OCI-LY7 (cell line): ENCODE measurements around the gene COL15A1. TPM values are rescaled to one million over a fixed set of nuclear protein-coding genes. Genes with fewer than 3 reads are reported as not detected.

Experiments
- BruUV-seq: library from RNA; stranded (reverse); fragments of 400-500 nt; replicated peaks from 2 replicates; lab custom pipeline; 2021; lab: Mats Ljungman, UMichigan
- CTCF ChIA-PET: fragments of 300-600 bp; sonication (Branson Sonifier 250); formaldehyde crosslinking; loops from one replicate; lab custom pipeline; 2022; ENCODE audit warnings: antibody characterized with exemption; ENCODE audit not compliant: unreplicated experiment; lab: Charles Lee
- POLR2A ChIA-PET: fragments of 300-600 bp; sonication (Branson Sonifier 250); formaldehyde crosslinking; loops from one replicate; lab custom pipeline; 2022; ENCODE audit warnings: antibody characterized with exemption; lab: Charles Lee
- DNase-seq: peaks from one replicate; pipeline ENCODE4 v3.0.0-alpha.2; 2015; ENCODE audit warnings: low spot score
- H2AFZ ChIP-seq: fragments of 200-600 bp; sonication (generic), shearing (Covaris generic); 2 replicates; pipeline ENCODE4 v1.6.1; 2014; ENCODE audit warnings: mild to moderate bottlenecking, antibody characterized with exemption, low read length, moderate library complexity
- H3K27ac ChIP-seq: fragments of 200-600 bp; sonication (generic); 2 replicates; pipeline ENCODE4 v1.5.1; 2014; ENCODE audit warnings: mixed run types, low read depth, mild to moderate bottlenecking, moderate library complexity, low read length, inconsistent platforms; ENCODE audit not compliant: poor library complexity, severe bottlenecking
- H3K36me3 ChIP-seq: fragments of 200-600 bp; sonication (generic); 2 replicates; pipeline ENCODE4 v1.6.1; 2014; ENCODE audit warnings: mild to moderate bottlenecking, antibody characterized with exemption, low read length, moderate library complexity, mixed read lengths; ENCODE audit not compliant: insufficient read depth
- H3K4me1 ChIP-seq: fragments of 200-600 bp; sonication (generic); 2 replicates; pipeline ENCODE4 v1.5.1; 2014; ENCODE audit warnings: mild to moderate bottlenecking, low read length; ENCODE audit not compliant: insufficient read depth, poor library complexity, severe bottlenecking
- H3K4me2 ChIP-seq: fragments of 200-600 bp; sonication (generic); 2 replicates; pipeline ENCODE4 v1.6.1; 2014; ENCODE audit warnings: mild to moderate bottlenecking, low read length
- H3K4me3 ChIP-seq: fragments of 200-600 bp; sonication (generic); 2 replicates; pipeline ENCODE4 v1.5.1; 2014; ENCODE audit warnings: mild to moderate bottlenecking, low read depth, low read length; ENCODE audit not compliant: poor library complexity, severe bottlenecking
- H3K79me2 ChIP-seq: fragments of 200-600 bp; sonication (generic); 2 replicates; pipeline ENCODE4 v1.6.1; 2016; ENCODE audit warnings: low read depth, mild to moderate bottlenecking, low read length, moderate library complexity, mixed read lengths; ENCODE audit not compliant: insufficient read depth
- H3K9me2 ChIP-seq: fragments of 200-600 bp; sonication (generic); 2 replicates; pipeline ENCODE4 v1.6.1; 2016; ENCODE audit warnings: mild to moderate bottlenecking, low read length, mixed read lengths; ENCODE audit not compliant: insufficient read depth
- H3K9me3 ChIP-seq: fragments of 200-600 bp; sonication (generic); 2 replicates; pipeline ENCODE4 v1.6.1; 2014; ENCODE audit warnings: mild to moderate bottlenecking, mixed run types, low read length, mixed read lengths
- H4K20me1 ChIP-seq: fragments of 200-600 bp; sonication (generic); 2 replicates; pipeline ENCODE4 v1.6.1; 2014; ENCODE audit warnings: mild to moderate bottlenecking, antibody characterized with exemption, low read length, moderate library complexity, mixed read lengths; ENCODE audit not compliant: insufficient read depth
- EZH2phosphoT487 ChIP-seq: fragments of 200-600 bp; sonication (generic); IDR thresholded peaks from 2 replicates; pipeline ENCODE4 v1.6.1; 2018; ENCODE audit warnings: low read depth, borderline replicate concordance, mild to moderate bottlenecking, mixed run types, antibody characterized with exemption, low read length, moderate library complexity, mixed read lengths
- intact Hi-C: fragments of 100-400 bp; cut with micrococcal nuclease; formaldehyde crosslinking; loops from one replicate; pipeline ENCODE4 v1.10.0; 2022; ENCODE audit not compliant: unreplicated experiment
- total RNA-seq, 2 experiments: library from RNA; depleted of rRNA in 1 of 2; stranded (reverse); fragments of >200 nt in 1 of 2; shearing (Covaris generic) in 1 of 2; gene quantifications; 2 replicates each; pipeline ENCODE4 v1.2.3, GENCODE V29; 2014 to 2022
- TF ChIP-seq, protein P1 (sequence below): fragments of 200-600 bp; sonication (generic); conservative IDR thresholded peaks from 2 replicates; pipeline ENCODE4 v1.5.1; 2014; ENCODE audit warnings: mild to moderate bottlenecking, antibody characterized with exemption, low read length, moderate library complexity, mixed read lengths

COL15A1 gene
- total RNA-seq, 2 experiments from 2014 or later, result not detected

DNA sequence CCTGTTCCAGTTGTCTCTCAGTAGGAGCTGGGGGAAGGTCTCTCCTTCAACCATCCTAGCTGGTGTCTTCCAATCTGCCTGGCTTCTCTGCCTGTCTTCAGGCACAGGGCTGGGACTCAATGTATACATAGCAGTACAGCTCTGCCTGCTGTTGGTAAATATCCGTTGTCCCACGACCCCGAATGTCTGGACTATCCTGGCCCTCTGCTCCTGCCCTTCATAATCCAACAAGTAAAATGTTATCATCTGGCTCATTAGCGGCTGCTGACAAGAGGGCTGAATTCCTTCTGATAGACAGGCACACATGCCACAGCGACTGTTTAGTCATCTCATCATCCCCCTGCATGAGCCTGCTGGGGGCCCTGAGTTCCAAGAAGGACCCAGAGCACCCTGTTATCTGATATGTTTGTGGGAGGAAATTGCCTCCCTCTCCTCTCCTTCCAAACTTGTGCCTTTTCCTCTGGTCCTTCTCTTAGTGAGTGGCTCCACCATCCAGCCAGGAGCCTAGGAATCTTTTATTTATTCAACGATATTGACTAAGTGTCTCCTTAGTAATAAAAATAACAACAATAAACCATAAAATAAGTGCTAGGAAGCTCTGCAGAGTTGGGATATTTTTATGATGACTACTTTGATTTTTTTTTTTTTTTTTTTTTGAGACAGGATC is 131.7 kb downstream of the COL15A1 start:
- no peak for DNase-seq
- Histone ChIP-seq H3K9me2 (no peaks in the 10 kb centered on the region), H3K9me3 (no peaks in the 10 kb centered on the region), H2AFZ (no peak overlapping the region), H3K36me3 (no peaks in the 10 kb centered on the region), H3K4me1 (peaks cover 8% of the 10 kb centered on the region), H3K4me2 (no peak overlapping the region), H4K20me1 (no peaks in the 10 kb centered on the region), H3K4me3 (no peak overlapping the region), H3K79me2 (no peaks in the 10 kb centered on the region), H3K27ac (no peak overlapping the region)
- POLR2A ChIA-PET, result interaction anchor here (0.8 kb wide), 1 partner anchor 16 kb away, joined by 3 read pairs; no protein-coding TSS in a partner anchor
- BruUV-seq, result no TSS peak
- TF ChIP-seq, protein P1, sequence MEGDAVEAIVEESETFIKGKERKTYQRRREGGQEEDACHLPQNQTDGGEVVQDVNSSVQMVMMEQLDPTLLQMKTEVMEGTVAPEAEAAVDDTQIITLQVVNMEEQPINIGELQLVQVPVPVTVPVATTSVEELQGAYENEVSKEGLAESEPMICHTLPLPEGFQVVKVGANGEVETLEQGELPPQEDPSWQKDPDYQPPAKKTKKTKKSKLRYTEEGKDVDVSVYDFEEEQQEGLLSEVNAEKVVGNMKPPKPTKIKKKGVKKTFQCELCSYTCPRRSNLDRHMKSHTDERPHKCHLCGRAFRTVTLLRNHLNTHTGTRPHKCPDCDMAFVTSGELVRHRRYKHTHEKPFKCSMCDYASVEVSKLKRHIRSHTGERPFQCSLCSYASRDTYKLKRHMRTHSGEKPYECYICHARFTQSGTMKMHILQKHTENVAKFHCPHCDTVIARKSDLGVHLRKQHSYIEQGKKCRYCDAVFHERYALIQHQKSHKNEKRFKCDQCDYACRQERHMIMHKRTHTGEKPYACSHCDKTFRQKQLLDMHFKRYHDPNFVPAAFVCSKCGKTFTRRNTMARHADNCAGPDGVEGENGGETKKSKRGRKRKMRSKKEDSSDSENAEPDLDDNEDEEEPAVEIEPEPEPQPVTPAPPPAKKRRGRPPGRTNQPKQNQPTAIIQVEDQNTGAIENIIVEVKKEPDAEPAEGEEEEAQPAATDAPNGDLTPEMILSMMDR, result no peak
- no peak for TF ChIP-seq EZH2phosphoT487
- intact Hi-C loops, result no loop called here
- CTCF ChIA-PET, result no interaction called here

DNA sequence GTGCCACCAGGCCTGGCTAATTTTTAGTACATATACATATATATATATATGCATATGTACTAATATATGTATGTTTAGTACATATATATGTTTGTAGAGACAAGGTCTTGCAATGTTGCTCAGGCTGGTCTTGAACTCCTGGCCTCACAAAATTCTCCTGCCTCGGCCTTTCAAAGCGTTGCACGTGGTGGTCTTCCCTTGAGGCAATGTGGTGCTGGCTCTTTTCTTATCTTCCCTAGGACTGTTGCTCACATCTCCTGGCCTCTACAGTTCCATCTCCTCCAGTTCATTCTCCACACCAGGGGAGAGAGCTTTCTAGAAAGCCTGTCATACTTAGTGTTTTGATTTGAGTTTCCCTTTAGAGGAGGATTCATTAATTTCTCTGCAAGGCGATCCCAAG is 132.3 kb downstream of the COL15A1 start:
- H3K79me2 ChIP-seq, result no peaks in the 10 kb centered on the region
- H3K4me2 ChIP-seq, result no peak overlapping the region
- H3K9me3 ChIP-seq, result no peaks in the 10 kb centered on the region
- no peak overlapping the region for H3K27ac ChIP-seq
- peaks cover 8% of the 10 kb centered on the region for H3K4me1 ChIP-seq
- H3K36me3 ChIP-seq, result no peaks in the 10 kb centered on the region
- H2AFZ ChIP-seq, result no peak overlapping the region; the same call in 1 of the 2 replicates
- no peak overlapping the region for H3K4me3 ChIP-seq
- TF ChIP-seq, protein P1, result no peak
- TF ChIP-seq EZH2phosphoT487, result no peak
- ChIA-PET CTCF (no interaction called here), POLR2A (no interaction called here)
- H3K9me2 ChIP-seq, result no peaks in the 10 kb centered on the region
- no TSS peak for BruUV-seq
- no peak for DNase-seq
- no peaks in the 10 kb centered on the region for H4K20me1 ChIP-seq
- intact Hi-C loops, result no loop called here

DNA sequence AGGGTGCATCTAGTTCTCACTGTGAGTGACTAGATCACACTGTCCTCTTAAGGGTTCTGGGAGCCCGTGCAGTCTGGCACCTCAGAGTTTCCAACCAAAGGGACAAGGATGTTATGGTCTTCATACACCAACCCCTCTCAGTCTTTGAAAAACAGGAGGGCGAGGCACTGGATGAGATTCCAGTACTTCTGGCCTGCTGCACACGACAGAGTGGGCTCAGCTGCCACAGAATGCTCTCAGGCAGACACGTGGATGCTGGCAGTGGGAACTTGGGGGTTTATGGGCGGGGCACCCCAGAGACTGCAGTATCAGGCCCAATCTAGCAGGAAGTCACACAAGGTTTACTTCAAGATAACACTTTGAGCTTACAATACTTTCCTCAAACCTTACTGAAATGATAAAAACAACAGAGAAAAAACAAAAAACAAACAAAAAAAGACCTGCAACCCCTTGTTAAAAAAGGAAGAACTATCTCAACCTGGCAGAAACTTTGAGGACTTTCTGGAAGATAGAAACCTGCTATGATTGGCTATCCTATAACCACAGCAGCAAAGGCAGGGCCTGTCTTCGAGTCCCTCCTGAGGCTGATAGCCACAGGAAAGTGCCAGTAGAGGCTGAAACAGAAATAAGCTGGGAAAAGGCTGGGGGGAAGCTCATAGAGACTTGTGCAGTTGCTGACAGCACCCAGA is 132.9 kb downstream of the COL15A1 start:
- Histone ChIP-seq H3K9me3 (no peaks in the 10 kb centered on the region), H3K9me2 (no peaks in the 10 kb centered on the region), H3K4me3 (no peak overlapping the region), H3K27ac (no peak overlapping the region), H3K79me2 (no peaks in the 10 kb centered on the region), H3K4me1 (peaks cover 8% of the 10 kb centered on the region), H3K36me3 (no peaks in the 10 kb centered on the region), H2AFZ (peak overlapping the region; percentile 50), H3K4me2 (no peak overlapping the region), H4K20me1 (no peaks in the 10 kb centered on the region)
- no TSS peak for BruUV-seq
- POLR2A ChIA-PET, result no interaction called here
- CTCF ChIA-PET, result no interaction called here
- intact Hi-C loops, result no loop called here
- no peak for DNase-seq
- no peak for TF ChIP-seq EZH2phosphoT487
- TF ChIP-seq, protein P1, result no peak
